GM21723 (cell line): ENCODE data around the gene APCDD1L.

Experiments used
- ATAC-seq: cut with Tn5 transposase; IDR thresholded peaks from one replicate; pipeline ENCODE4 v1.9.1; 2021; ENCODE audit warnings: mild to moderate bottlenecking, moderate library complexity; ENCODE audit not compliant: unreplicated experiment

APCDD1L gene

GRCh38 chr20:58492795-58493524 is 22.2 kb downstream of the APCDD1L start:
- ATAC-seq = no peak

- ATAC-seq = no peak
Observed at GRCh38 chr20:58492074-58492718, 23.0 kb downstream of the APCDD1L start.

- no peak for ATAC-seq
Observed at GRCh38 chr20:58486207-58486606, 29.0 kb downstream of the APCDD1L start.

GRCh38 chr20:58485393-58485792 is 29.8 kb downstream of the APCDD1L start:
- ATAC-seq = no peak

GRCh38 chr20:58483470-58483869 is 31.7 kb downstream of the APCDD1L start:
- no peak for ATAC-seq

- no peak for ATAC-seq
Observed at GRCh38 chr20:58483051-58483450, 32.1 kb downstream of the APCDD1L start.

- ATAC-seq = no peak
Observed at GRCh38 chr20:58482416-58482815, 32.8 kb downstream of the APCDD1L start.

- ATAC-seq = no peak
Observed at GRCh38 chr20:58481481-58482021, 33.6 kb downstream of the APCDD1L start.

- no peak for ATAC-seq
Observed at GRCh38 chr20:58480551-58481336, 34.5 kb downstream of the APCDD1L start.

GRCh38 chr20:58479726-58480440 is 35.3 kb downstream of the APCDD1L start:
- no peak for ATAC-seq

- no peak for ATAC-seq
Observed at GRCh38 chr20:58478141-58478805, 36.9 kb downstream of the APCDD1L start.

- no peak for ATAC-seq
Observed at GRCh38 chr20:58475466-58475865, 39.7 kb downstream of the APCDD1L start.

GRCh38 chr20:58473453-58474425 is 41.5 kb downstream of the APCDD1L start:
- ATAC-seq = no peak

- ATAC-seq = no peak
Observed at GRCh38 chr20:58472273-58473018, 42.8 kb downstream of the APCDD1L start.

- ATAC-seq = no peak
Observed at GRCh38 chr20:58471193-58472164, 43.7 kb downstream of the APCDD1L start.

- no peak for ATAC-seq
Observed at GRCh38 chr20:58470336-58471192, 44.6 kb downstream of the APCDD1L start.
